ENCODE results near the gene SLC26A11.
"Not testable (repeated sequence)": the region's sequence is repeated elsewhere in the genome, so short reads cannot be mapped to it uniquely, and the experiment has no call there.

The SLC26A11 gene

GRCh38 chr17:80196652-80197051, 23.6 kb upstream of the SLC26A11 start (continued):
- TF ChIP-seq SNAI2 (CRISPR knock-in tag; IDR thresholded peaks at IDR 0.05) (no peak), GLIS3 (CRISPR knock-in tag; IDR thresholded peaks at IDR 0.05) (no peak), CREB5 (CRISPR knock-in tag; IDR thresholded peaks at IDR 0.05; ENCODE audit: low read depth) (no peak), OSR1 (CRISPR knock-in tag; IDR thresholded peaks at IDR 0.05) (no peak)

- TF ChIP-seq RARB (CRISPR knock-in tag; IDR thresholded peaks at IDR 0.05), result no peak
- TF ChIP-seq CSRNP3 (CRISPR knock-in tag; IDR thresholded peaks at IDR 0.05), result no peak
- TF ChIP-seq PATZ1 (CRISPR knock-in tag; IDR thresholded peaks at IDR 0.05; ENCODE audit: borderline replicate concordance), result no peak
- no peak for TF ChIP-seq SNAI2 (CRISPR knock-in tag; IDR thresholded peaks at IDR 0.05)
- no peak for TF ChIP-seq TSHZ2 (CRISPR knock-in tag; IDR thresholded peaks at IDR 0.05)
- no peak for TF ChIP-seq PPARA (CRISPR knock-in tag; IDR thresholded peaks at IDR 0.05; ENCODE audit: borderline replicate concordance)
- no peak for TF ChIP-seq ISL1 (CRISPR knock-in tag; IDR thresholded peaks at IDR 0.05)
- no peak for TF ChIP-seq ZFP3 (CRISPR knock-in tag; IDR thresholded peaks at IDR 0.05)
- TF ChIP-seq POU6F1 (CRISPR knock-in tag; IDR thresholded peaks at IDR 0.05; ENCODE audit: borderline replicate concordance, low read depth), result no peak
- no peak for TF ChIP-seq GLIS3 (CRISPR knock-in tag; IDR thresholded peaks at IDR 0.05)
- TF ChIP-seq ZFP30 (CRISPR knock-in tag; IDR thresholded peaks at IDR 0.05), result no peak
- TF ChIP-seq TOX (CRISPR knock-in tag; IDR thresholded peaks at IDR 0.05; ENCODE audit: borderline replicate concordance), result no peak
- TF ChIP-seq ZNF565 (CRISPR knock-in tag; conservative IDR thresholded peaks at IDR 0.05; ENCODE audit: low read depth), result no peak
- TF ChIP-seq CREB5 (CRISPR knock-in tag; IDR thresholded peaks at IDR 0.05; ENCODE audit: low read depth), result no peak
- TF ChIP-seq ESRRG (CRISPR knock-in tag; IDR thresholded peaks at IDR 0.05), result no peak
- ATAC-seq, result no peak; the same call in 1 of the 3 replicates
Measured at GRCh38 chr17:80198144-80198661, 22.0 kb upstream of the SLC26A11 start.

- not testable (repeated sequence) for ATAC-seq
Measured at GRCh38 chr17:80199295-80199694, 20.9 kb upstream of the SLC26A11 start.

- no peak for ATAC-seq
- TF ChIP-seq POU6F1 (CRISPR knock-in tag; IDR thresholded peaks at IDR 0.05; ENCODE audit: borderline replicate concordance, low read depth) (no peak), ARNTL (CRISPR knock-in tag; IDR thresholded peaks at IDR 0.05; ENCODE audit: borderline replicate concordance, low read depth) (no peak), SNAI2 (CRISPR knock-in tag; IDR thresholded peaks at IDR 0.05) (no peak), ZNF8 (CRISPR knock-in tag; IDR thresholded peaks at IDR 0.05) (no peak), GLIS3 (CRISPR knock-in tag; IDR thresholded peaks at IDR 0.05) (no peak), TOX (CRISPR knock-in tag; IDR thresholded peaks at IDR 0.05; ENCODE audit: borderline replicate concordance) (no peak), CSRNP3 (CRISPR knock-in tag; IDR thresholded peaks at IDR 0.05) (no peak), TCF4 (CRISPR knock-in tag; IDR thresholded peaks at IDR 0.05; ENCODE audit: borderline replicate concordance) (no peak), ZFP30 (CRISPR knock-in tag; IDR thresholded peaks at IDR 0.05) (no peak), CSDC2 (CRISPR knock-in tag; IDR thresholded peaks at IDR 0.05) (no peak), ESRRG (CRISPR knock-in tag; IDR thresholded peaks at IDR 0.05) (no peak), ZC3H10 (CRISPR knock-in tag; IDR thresholded peaks at IDR 0.05) (no peak), BACH2 (CRISPR knock-in tag; IDR thresholded peaks at IDR 0.05; ENCODE audit: borderline replicate concordance) (no peak)
Measured at GRCh38 chr17:80201446-80201845, 18.8 kb upstream of the SLC26A11 start.
